Activated T-cell treated with anti-CD3 and anti-CD28 coated beads, Interleukin-2, amount 50 U/mL, for 48 hours (primary cell): Measurements from ENCODE around the gene ZBBX.

Experiments
- DNase-seq, 2 experiments: peaks; one replicate each; pipeline ENCODE4 v3.0.0-alpha.2; 2020

ZBBX gene

GRCh38 chr3:167304077-167304476 is 76.0 kb downstream of the ZBBX start:
- no peak for DNase-seq

GRCh38 chr3:167302678-167303077 is 77.4 kb downstream of the ZBBX start:
- DNase-seq, result no peak

- DNase-seq, result no peak
Observed at GRCh38 chr3:167300207-167300606, 79.9 kb downstream of the ZBBX start.

- no peak for DNase-seq
Observed at GRCh38 chr3:167289435-167289834, 90.7 kb downstream of the ZBBX start.

- DNase-seq, result no peak
Observed at GRCh38 chr3:167288737-167289136, 91.4 kb downstream of the ZBBX start.

- DNase-seq, result no peak
Observed at GRCh38 chr3:167287308-167287707, 92.8 kb downstream of the ZBBX start.

- DNase-seq, result no peak
Observed at GRCh38 chr3:167274141-167274874, 105.8 kb downstream of the ZBBX start.

GRCh38 chr3:167253037-167253436 is 127.1 kb downstream of the ZBBX start:
- DNase-seq, result no peak

- no peak for DNase-seq
Observed at GRCh38 chr3:167251678-167252077, 128.4 kb downstream of the ZBBX start.

GRCh38 chr3:167246252-167246651 is 133.8 kb downstream of the ZBBX start:
- DNase-seq, result no peak

GRCh38 chr3:167241048-167241845 is 138.8 kb downstream of the ZBBX start:
- no peak for DNase-seq

- DNase-seq, result no peak
Observed at GRCh38 chr3:167228135-167228534, 152.0 kb downstream of the ZBBX start.

- no peak for DNase-seq
Observed at GRCh38 chr3:167225821-167226220, 154.3 kb downstream of the ZBBX start.

- DNase-seq, result no peak
Observed at GRCh38 chr3:167209011-167209410, 171.1 kb downstream of the ZBBX start.

- DNase-seq, result no peak
Observed at GRCh38 chr3:167203062-167203461, 177.0 kb downstream of the ZBBX start.

GRCh38 chr3:167198949-167199600 is 181.0 kb downstream of the ZBBX start:
- no peak for DNase-seq
